SKM-1 treated with dmso at 0.1 percent for 144 hours (cell line): Measurements from ENCODE around the gene MYO1A.
"Not testable (repeated sequence)": the region's sequence is repeated elsewhere in the genome, so short reads cannot be mapped to it uniquely, and the experiment has no call there.

ENCODE experiments used
- DNase-seq: peaks from one replicate; lab custom pipeline; 2025; ENCODE audit not compliant: unreplicated experiment; lab: John Stamatoyannopoulos, UW

MYO1A gene

DNA sequence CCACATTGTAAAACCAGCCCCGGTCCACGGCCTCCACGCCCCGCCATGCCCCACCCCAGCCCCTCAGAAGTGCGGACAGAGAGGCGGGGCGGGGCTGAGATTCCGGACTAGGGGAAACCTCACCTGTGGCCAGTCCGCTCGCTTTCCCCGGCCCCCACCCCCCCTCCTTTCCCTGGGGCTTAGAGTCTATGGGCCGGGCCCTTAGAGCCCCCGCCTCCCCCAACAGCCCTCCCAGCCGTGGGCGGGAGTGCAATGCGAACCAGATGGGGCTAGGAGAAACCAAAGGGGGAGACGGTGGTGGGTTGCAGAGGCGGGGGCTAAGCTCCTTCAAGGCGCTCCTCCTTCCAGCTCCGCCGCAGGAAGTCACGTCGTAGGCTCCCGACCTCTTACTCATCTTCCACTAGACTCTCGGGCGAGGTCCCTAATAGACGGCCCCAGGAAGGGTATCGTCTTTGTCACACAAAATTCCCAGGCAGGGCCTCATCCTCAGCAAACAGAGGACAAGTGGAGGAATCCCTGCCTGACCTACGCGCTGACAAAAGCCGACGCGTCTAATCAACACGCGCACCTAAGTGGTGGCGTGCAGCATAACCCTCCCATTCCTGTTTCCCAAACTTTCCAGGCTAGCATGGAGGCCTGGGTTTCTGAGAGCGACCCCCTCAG lies 37.9 kb upstream of the MYO1A start:
- DNase-seq = no peak

DNA sequence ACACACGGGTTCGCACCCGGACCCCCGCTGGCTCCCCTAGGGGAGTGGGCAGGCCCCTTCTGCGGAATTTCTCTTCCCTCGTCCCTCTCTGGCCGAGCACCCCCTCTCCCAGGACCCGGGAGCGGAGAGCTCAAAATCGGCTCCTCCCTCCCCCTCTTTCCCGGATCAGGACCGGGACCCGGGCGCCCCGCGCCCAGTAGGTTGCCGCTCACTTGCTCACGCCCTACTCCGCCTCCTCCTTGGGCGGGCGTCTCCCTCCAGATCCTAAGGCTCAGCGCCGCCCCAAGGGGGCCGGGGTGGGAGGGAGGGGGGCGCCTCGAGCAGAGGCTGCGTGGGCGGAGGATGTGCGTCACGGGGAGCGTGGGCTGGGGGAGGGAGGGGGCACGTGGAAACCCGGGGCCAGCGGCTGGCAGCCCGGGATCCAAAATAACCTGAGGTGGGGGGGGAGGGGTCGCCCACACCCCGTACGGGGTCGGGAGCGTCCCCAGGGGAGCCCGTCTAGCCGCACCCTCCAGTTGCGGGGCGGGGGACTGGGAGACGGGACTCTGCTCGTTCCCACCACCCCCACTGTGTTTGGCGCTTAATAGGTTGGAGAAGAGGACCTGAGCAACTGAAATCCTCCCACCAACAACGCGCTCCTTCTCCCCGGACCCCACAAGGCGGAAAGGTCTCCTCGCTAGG lies 37.2 kb upstream of the MYO1A start:
- DNase-seq = no peak

DNA sequence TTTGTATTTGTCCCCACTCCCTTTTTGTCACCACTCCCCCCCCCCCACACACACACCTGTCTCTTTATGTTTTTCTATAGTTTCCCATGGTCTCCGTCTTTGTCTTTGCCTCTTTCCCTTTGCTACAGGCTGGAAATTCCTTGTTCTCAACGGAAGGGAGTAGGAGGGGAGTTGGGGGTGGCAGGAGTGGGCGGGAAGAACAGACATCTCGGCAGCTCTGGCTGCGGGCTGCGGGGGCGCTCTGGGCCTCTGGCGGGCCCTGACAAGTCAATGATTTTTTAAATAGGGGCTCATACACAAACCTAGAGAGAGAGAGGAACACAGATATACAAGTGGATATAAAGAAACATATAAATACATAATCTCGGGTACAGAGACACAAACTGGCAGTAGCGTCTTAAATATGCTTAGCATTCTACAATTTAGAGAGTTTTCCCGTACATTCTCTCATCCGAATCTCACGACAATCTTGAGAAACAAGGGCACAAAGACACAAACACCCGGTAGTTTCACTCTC lies 36.6 kb upstream of the MYO1A start:
- no peak for DNase-seq

DNA sequence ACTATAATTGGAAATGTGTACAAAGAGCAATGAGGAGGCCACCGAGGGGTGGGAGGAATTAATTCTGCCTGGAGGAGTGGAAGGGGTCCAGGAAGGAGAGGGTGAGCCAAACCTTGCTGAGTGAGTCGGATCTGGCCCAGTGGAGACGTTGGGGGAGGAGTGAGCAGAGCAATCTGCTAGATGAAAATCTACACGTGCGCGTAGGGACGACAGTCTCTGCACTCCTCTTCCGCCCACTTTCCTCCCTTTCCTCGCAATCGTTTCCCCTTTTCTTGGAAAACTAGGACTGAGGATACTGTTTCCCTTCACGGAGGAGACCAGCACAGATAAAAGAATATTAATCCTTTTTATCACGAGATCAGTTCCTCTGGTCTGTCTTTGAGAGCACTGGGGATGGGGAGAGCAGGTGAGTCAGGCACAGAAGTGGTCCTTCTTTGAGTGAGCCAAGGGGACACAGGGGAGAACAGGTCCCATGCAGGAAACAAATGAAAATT lies 36.1 kb upstream of the MYO1A start:
- no peak for DNase-seq

DNA sequence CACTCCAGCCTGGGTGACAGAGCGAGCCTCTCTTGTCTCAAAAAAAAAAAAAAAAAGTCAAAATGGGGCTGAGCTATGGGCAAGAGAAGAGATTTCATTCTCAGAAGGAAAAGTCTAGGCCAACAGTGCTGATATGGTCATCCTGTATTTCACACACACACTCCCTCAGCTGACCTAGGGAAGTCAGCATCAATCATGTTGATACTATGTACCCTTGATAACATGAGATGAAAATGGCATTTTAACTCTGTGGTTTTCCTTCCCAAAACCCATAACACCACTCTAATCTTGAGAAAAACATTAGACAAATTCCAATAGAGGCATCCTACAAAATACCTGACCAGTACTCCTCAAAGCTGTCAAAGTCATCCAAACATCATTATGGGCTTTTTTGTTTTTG lies 30.9 kb upstream of the MYO1A start:
- no peak for DNase-seq

DNA sequence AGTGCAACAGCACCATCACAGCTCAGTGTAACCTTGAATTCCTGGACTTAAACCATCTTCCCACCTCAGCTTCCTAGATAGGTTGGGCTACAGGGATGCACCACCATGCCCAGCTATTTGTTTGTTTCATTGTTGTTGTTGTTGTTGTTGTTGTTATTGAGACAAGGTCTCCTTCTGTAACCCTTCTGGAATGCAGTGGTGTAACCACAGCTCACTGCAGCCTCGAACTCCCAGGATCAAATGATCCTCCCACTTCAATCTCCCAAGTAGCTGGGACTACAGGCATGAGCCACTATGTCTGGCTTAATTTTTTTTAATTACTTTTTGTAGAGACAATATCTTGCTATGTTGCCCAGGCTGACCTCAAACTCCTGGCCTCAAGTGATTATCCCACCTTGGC lies 29.9 kb upstream of the MYO1A start:
- DNase-seq = no peak

DNA sequence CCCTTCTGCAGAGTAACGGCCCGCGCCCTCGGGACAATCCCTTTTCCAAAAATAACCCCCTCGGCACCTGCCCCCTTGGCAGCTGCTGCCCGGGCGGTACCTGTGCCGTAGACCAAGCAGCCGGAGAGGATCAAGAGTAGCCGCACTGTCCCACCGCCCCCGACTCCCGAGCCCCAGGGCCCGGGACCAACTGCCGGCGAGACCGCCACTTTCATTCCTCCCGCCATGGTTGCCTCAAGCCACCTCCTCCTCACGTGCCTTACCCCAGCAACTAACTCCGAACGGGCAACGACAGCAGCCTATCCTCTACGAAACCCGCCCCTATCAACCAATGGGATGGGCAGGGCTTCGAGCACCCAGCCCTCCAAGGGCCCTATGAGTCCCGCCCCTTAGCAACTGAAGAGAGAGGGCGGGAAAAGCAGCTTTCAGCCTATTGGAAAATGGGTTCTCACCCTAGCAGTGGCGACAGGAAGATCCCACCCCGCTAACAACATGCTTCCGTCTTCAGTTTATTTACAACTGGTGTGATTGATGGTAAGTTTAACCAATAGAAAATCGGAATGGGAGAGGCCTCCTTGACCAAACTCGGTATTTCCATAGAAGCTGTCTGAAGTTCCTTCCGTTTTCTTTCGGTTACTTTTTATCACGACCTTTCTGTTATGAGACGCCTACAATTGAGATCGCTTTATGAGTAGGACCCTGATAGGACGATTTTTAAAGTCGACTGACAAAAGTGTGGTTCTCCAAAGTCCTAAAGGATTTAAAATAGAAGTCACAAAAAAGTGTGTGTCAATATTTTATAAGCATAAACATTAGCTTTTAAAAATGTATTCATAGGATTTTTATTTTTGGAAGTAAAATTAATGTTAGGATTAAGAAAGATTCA lies 28.8 kb upstream of the MYO1A start, which contains the start of gene NEMP1:
Gene NEMP1 (minus strand): TSS at position 273 of the 886 bp plus-strand sequence. CDS start 46 bp downstream, at position 227.
- peak; percentile 93 for DNase-seq

DNA sequence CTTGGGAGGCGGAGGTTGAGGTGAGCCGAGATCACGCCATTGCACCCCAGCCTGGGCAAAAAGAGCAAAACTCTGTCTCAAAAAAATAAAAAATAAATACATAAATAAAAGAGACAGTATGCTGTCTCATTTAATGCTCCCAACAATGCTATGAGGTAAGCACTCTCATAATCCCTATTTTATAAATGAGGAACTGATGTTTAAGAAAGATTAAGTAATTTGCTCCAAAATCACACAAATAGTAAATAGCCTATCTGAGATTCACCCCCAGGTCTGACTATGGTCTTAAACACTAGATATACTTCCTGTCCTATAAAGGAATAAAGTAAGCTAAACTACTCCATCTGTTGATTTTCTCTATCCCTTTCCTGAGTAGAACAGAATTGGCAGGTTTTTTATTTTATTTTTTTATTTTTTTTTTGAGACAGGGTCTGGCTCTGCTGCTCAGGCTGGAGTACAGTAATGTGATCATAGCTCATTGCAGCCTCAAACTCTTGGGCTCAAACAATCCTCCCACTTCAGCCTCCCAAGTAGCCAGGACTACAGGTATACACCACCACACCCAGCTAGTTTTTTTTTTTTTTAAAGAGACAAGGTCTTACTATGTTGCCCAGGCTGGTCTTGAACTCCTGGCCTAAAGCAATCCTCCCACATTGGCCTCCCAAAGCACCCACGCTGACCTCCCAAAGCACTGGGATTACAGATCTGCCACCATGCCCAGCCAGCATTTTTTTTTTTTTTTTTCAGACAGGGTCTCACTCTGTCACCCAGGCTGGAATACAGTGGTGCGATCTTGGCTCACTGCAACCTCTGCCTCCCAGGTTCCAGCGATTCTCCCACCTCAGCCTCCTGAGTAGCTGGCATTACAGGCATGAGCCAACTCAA lies 23.9 kb upstream of the MYO1A start:
- DNase-seq = not testable (repeated sequence)

DNA sequence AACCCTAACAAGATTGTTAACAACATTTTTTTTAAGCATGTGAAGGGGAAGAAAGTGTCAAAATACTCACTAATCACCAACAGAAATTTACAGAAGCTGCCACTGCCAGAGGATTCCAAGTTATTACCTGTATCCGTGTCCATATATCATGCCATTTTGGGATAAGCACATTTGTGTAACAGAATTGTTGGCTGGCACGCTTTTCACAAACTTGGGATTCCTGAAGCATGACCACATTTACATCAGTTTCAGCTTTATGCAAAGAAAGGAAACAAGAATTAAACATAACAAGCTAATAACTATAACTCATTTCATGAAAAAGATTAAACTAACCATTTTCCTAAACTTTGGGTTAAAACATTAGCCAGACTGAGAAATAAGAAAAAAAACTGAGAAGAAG lies 22.7 kb upstream of the MYO1A start:
- DNase-seq = no peak

DNA sequence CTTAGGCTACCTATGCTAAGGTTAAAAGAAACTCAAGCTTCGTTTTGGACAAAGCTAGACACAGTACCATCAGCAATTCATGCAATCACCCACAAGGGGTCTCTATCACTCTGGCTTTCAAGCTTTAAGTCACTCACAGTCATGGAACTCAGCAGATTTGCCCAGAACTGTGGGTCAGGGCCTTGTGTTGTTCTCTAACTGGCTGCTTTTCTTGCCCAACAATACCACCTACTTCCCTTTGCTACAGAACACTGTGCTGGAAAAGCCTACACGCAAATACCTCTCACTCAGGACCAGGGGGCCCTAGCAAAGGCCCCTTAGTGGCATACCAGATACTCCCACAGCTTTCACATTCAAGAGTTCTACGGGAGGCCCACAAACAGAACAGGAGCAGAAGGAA lies 19.6 kb upstream of the MYO1A start:
- peak; percentile 79 for DNase-seq

DNA sequence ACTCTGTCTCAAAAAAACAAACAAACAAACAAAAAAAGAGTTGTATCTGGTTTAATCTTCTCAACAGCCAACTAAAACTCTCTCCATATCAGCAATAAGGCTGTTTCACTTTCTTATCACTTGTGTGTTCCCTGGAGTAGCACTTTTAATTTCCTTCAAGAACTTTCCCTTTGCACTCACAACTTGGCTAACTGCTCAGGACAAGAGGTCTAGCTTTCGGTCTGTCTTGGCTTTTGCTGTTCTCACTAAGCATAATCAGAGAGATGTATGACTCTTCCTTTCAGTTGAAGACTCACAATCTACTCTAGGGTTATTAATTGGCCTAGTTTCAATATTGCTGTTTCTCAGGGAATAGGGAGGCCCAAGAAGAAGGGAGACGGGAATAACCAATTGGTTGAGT lies 16.3 kb upstream of the MYO1A start:
- DNase-seq = no peak

DNA sequence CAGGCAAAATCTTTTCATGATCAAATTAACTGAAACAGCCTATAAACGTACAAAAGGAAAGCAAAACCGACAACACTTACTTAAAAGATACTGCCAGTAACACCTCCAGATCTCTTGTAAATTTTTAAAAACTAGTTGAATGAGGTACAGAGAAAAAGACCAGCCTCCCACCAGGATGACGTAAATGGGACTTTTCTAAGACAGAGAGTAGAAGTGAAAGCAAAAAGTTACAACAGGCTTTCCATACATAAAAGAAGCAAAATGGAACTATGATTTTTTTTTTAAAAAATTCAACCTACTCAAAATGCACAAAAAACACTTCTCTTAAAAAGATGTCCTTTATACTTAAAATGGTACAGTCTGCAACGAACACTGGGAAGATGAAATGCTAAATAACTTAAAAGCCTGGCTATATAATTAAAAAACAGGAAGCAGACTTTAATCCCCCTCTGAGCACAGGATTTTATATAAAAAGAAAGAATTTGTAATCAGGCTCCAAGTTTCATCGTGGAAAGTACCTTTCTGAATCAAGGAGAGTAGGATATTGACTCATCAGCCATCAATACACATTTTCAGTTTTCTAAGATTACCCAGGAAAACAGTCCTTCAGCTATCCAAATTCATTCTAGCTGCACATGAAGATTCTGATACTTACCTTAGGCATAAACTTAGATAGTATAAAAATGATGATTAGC lies 14.2 kb upstream of the MYO1A start:
- DNase-seq = no peak

DNA sequence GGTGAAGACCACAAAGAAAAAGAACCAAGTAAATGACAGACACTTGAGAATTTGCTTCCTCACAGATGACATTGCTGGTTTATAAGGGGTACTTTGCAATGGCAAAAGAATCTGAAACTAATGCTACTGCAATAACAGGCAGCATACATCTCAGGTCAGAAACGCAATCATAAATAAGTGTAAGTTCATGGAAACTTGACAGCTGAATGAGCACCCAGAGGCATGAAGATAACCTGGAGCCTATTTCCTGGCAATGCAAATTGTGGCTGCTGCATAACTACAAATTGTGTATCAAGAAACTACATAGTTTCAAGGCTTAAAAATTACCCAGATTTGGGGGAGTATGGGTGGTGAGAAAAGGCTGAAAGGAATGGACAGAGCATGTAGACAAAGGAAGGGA lies 8.5 kb upstream of the MYO1A start:
- DNase-seq = no peak

DNA sequence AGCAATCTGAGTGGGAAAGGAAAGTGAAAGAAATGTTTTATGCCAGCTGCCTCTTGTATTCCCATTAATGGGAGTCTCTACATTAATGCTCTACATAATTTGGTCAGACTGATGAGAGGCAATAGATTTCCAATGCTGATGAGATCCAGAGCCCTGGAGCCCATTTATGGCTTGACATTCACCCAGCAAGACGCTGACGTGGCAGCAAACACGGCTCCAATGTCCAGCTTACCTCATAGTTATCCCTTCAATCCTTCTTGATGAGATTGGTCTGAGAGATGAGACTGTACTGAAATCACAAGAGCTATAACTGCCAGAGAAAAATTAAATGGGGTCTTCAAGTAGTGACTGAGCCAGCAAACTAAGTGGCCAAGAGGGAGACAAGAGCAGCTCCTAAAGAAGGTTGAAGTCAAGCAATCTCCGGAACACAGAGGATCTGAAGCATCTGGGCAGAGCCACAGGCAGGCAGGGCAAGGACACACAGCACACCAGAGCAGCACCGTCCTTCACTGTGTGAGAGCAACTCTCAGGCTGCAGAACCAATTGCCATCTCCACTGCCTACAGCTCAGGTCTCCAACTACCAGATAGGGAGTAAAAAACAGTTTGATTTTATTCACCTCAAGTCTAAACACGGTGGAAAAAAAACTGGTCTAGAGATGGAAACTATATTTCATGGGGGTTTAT lies 7.3 kb upstream of the MYO1A start:
- no peak for DNase-seq

DNA sequence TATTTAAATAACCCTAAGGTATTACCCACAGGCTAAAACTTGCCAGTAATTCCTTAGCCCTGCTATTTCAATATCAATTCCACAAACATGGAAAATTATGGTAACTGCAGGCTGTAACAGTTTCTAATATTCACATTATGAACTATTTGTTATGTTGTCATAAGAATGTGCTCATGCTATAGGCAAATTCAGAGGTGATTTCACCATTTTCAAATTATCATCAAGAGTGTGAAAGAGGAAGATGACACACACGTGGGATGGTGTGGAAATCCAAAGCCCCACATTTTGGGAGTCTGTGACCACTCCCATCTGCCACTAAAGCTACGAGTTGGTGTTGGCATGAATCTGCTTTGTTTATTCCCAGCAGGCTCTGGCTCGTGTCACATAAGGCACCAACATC lies 5.9 kb upstream of the MYO1A start:
- no peak for DNase-seq

DNA sequence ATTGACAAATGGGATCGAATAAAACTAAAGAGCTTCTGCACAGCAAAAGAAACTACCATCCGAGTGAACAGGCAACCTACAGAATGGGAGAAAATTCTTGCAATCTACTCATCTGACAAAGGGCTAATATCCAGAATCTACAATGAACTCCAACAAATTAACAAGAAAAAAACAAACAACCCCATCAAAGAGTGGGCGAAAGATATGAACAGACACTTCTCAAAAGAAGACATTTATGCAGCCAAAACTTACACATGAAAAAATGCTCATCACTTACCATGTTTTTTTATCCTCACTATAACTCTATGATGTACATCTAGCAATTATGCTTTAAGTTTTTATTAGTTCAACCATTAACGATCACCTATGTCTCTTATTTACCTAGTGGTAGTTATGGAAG lies 4.0 kb upstream of the MYO1A start:
- DNase-seq = not testable (repeated sequence)

DNA sequence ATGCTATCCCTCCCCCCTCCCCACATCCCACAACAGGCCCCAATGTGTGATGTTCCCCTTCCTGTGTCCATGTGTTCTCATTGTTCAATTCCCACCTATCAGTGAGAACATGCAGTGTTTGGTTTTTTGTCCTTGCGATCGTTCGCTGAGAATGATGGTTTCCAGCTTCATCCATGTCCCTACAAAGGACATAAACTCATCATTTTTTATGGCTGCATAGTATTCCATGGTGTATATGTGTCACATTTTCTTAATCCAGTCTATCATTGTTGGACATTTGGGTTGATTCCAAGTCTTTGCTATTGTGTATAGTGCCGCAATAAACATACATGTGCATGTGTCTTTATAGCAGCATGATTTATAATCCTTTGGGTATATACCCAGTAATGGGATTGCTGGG lies 3.2 kb upstream of the MYO1A start:
- not testable (repeated sequence) for DNase-seq

DNA sequence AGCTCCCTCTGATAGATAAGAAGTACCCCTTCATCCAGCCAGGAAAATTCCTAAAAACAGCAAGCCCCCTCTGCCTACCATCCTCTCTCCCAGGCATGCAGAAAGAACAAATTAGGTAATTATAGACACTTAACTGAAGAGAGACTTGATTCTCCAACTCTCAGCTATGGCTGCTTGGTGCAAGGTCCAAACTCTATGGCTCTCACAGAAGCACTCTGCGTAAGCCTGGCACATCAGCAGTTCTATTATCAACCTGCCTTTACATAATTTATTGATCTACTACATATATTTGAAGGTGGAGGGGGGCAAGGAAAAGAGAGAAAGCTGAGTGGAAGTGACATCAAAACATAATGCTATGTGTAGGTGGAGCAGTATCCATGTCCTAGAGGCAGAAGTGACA lies 1.1 kb upstream of the MYO1A start:
- no peak for DNase-seq

DNA sequence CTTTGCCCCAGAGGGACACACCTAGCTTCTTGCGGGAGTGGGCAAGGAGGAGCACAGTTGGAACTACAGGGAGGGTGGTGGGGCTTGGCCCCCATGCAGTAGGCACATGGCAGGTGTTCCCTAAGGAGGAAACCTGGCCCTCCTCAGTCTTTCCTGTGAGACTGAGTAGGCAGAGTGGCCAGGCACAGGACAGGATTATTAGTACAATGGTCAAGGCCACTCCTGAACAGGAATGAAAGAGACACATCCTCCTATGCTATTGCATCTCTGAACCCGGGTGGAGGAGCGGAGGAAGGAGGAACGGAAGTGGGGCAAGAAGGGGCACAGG lies 846 bp downstream of the MYO1A start:
- no peak for DNase-seq
